Common myeloid progenitor, CD34-positive (primary cell): ENCODE measurements around the gene PSMG4.
A peak's percentile ranks its signal among the peaks of the same experiment; 100 is the strongest.

Experiments used
- CTCF ChIA-PET: fragments of 350-600 bp; sonication (Branson Sonifier 250); formaldehyde crosslinking; loops from one replicate; lab custom pipeline; 2021; ENCODE audit warnings: antibody characterized with exemption; lab: Charles Lee
- POLR2A ChIA-PET: fragments of 350-600 bp; sonication (Branson Sonifier 250); formaldehyde crosslinking; loops from one replicate; lab custom pipeline; 2021; ENCODE audit warnings: antibody characterized with exemption; lab: Charles Lee
- DNase-seq, 3 donors: peaks; one replicate each; pipeline versions ENCODE4 v3.0.0 to v3.0.0-alpha.2; 2013
- H3K27ac ChIP-seq, 2 experiments: 1 replicate in 1 of 2; 2 replicates in 1 of 2; pipeline ENCODE4 v1.7.0; 2013; ENCODE audit warnings: inconsistent platforms in 2 of 2, low read length in 2 of 2, mild to moderate bottlenecking in 2 of 2, low read depth in 1 of 2, moderate library complexity in 1 of 2; ENCODE audit not compliant: severe bottlenecking in 2 of 2, insufficient read depth in 1 of 2, poor library complexity in 1 of 2
- H3K27me3 ChIP-seq, 5 experiments: replicated peaks in 2 of 5; 1 replicate in 3 of 5; 2 replicates in 2 of 5; pipeline versions ENCODE4 v1.6.1 to v1.7.0; 2013; ENCODE audit warnings: low read length in 4 of 5, mild to moderate bottlenecking in 2 of 5, moderate library complexity in 2 of 5, inconsistent platforms in 1 of 5; ENCODE audit not compliant: insufficient read depth in 5 of 5, control insufficient read depth in 4 of 5
- H3K36me3 ChIP-seq, 4 experiments: 1 replicate in 2 of 4; 2 replicates in 2 of 4; pipeline versions ENCODE4 v1.6.1 to v1.7.0; 2013; ENCODE audit warnings: low read length in 3 of 4, control low read depth in 1 of 4, mild to moderate bottlenecking in 1 of 4; ENCODE audit not compliant: control insufficient read depth in 4 of 4, insufficient read depth in 4 of 4
- H3K4me1 ChIP-seq, 4 experiments: 1 replicate in 3 of 4; 2 replicates in 1 of 4; pipeline versions ENCODE4 v1.6.1 to v1.7.1; 2013; ENCODE audit warnings: low read length in 3 of 4, mild to moderate bottlenecking in 3 of 4, control low read depth in 1 of 4, inconsistent platforms in 1 of 4, moderate library complexity in 1 of 4; ENCODE audit not compliant: control insufficient read depth in 4 of 4, insufficient read depth in 4 of 4; ENCODE audit errors: control extremely low read depth in 1 of 4
- H3K4me3 ChIP-seq, 7 experiments: 1 replicate in 4 of 7; 2 replicates in 3 of 7; pipeline versions ENCODE4 v1.5.1 to v1.7.0; 2013; ENCODE audit warnings: mild to moderate bottlenecking in 7 of 7, low read length in 6 of 7, moderate library complexity in 6 of 7, inconsistent platforms in 2 of 7, low read depth in 2 of 7, control low read depth in 1 of 7; ENCODE audit not compliant: insufficient read depth in 4 of 7, control insufficient read depth in 1 of 7; ENCODE audit errors: extremely low read depth in 1 of 7
- H3K9me3 ChIP-seq, 5 experiments: 1 replicate in 4 of 5; 2 replicates in 1 of 5; pipeline versions ENCODE4 v1.6.1 to v1.7.1; 2013; ENCODE audit warnings: low read length in 4 of 5, mild to moderate bottlenecking in 2 of 5, inconsistent platforms in 1 of 5, low read depth in 1 of 5, moderate library complexity in 1 of 5; ENCODE audit not compliant: control insufficient read depth in 4 of 5, insufficient read depth in 2 of 5; ENCODE audit errors: control extremely low read depth in 1 of 5
- WGBS: methylation state at CpG from one replicate; pipeline ENCODE4 v1.1.5; 2013; ENCODE audit not compliant: insufficient coverage; 5-methylcytosine and 5-hydroxymethylcytosine counted together

PSMG4 gene

GRCh38 chr6:3230256-3230882, 28.4 kb upstream of the PSMG4 start:
- ChIA-PET CTCF (interaction anchor here (0.6 to 5.2 kb wide), 6 partner anchors 10 to 586 kb away, joined by 3 to 31 read pairs (median 3); no protein-coding TSS in a partner anchor), POLR2A (no interaction called here)
- 15% methylated on average over 2 of the region's 11 CpGs for WGBS
- H3K4me1 ChIP-seq = peaks cover 0 to 49% (median 38%) of the 10 kb centered on the region in 4 experiments
- no peak overlapping the region for H3K27ac ChIP-seq
- H3K4me3 ChIP-seq = no peak overlapping the region
- no peak for DNase-seq
- H3K36me3 ChIP-seq = no peaks in the 10 kb centered on the region
- H3K9me3 ChIP-seq = no peaks in the 10 kb centered on the region
- peaks cover 19 to 89% (median 56%) of the 10 kb centered on the region in 5 experiments for H3K27me3 ChIP-seq

- Histone ChIP-seq H3K27me3 (peaks cover 19 to 86% (median 55%) of the 10 kb centered on the region in 5 experiments), H3K9me3 (no peaks in the 10 kb centered on the region), H3K27ac (no peak overlapping the region), H3K4me3 (peak overlapping the region in 3 of 7 experiments; percentile 36 to 49 (median 40)), H3K36me3 (no peaks in the 10 kb centered on the region), H3K4me1 (peaks cover 3 to 50% (median 42%) of the 10 kb centered on the region in 4 experiments)
- WGBS = 0% methylated on average over 6 of the region's 11 CpGs
- POLR2A ChIA-PET = no interaction called here
- DNase-seq = no peak
- CTCF ChIA-PET = interaction anchor here (0.6 to 5.2 kb wide), 5 partner anchors 14 to 586 kb away, joined by 3 to 31 read pairs (median 3); no protein-coding TSS in a partner anchor
Measured at GRCh38 chr6:3230900-3231246, 27.9 kb upstream of the PSMG4 start.

GRCh38 chr6:3231247-3232016, 27.3 kb upstream of the PSMG4 start:
- DNase-seq = peak in 2 of 3 donors; percentile 37 to 48
- peaks cover 3 to 56% (median 44%) of the 10 kb centered on the region in 4 experiments for H3K4me1 ChIP-seq
- peak overlapping the region in 5 of 7 experiments; percentile 13 to 49 (median 38) for H3K4me3 ChIP-seq
- POLR2A ChIA-PET = interaction anchor here (0.6 kb wide), 1 partner anchor 105 kb away, joined by 4 read pairs; no protein-coding TSS in a partner anchor
- H3K27ac ChIP-seq = no peak overlapping the region
- H3K36me3 ChIP-seq = no peaks in the 10 kb centered on the region
- CTCF ChIA-PET = interaction anchor here (0.9 to 5.2 kb wide), 5 partner anchors 14 to 512 kb away, joined by 3 to 31 read pairs (median 3); no protein-coding TSS in a partner anchor
- WGBS = 1% methylated on average over 40 of the region's 47 CpGs
- no peaks in the 10 kb centered on the region for H3K9me3 ChIP-seq
- H3K27me3 ChIP-seq = peaks cover 19 to 80% (median 50%) of the 10 kb centered on the region in 5 experiments

DNA sequence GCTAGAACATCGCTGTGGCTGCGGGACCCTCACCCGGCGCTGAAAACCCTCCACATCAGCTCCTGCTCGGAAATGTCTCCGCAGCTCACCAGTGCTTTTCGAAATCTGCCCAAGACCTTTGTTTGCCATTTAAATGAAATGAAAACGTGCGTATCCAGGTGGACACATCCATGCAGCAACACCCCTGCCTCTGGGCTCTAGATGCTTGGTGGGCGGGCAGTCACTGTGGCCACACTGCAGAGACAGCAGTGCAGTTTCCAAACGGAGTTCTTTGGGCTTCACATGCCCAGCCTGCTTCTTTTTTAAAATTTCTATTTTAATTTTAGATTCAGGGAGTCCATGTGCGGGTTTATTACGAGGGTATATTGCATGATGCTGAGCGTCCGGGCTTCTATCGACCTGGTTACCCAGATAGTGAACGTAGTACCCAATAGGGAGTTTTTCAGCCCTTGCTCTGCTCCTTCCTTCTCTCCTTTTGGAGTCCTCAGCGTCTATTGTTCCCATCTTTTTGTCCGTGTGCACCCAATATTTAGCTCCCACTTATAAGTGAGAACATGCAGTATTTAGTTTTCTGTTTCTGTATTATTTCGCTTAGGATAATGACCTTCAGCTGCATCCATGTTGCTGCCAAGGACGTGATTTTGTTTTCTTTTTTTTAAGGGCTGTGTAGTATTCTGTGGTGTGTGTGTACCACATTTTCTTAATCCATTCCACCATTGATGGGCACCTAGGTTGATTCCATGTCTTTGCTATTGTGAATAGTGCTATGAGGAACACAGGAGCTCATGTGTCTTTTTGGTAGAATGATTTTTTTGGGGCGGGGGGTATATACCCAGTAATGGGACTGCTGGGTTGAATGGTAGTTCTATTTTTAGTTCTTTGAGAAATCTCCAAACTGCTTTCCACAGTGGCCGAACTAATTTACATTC, 26.5 kb upstream of the PSMG4 start:
- ChIA-PET POLR2A (no interaction called here), CTCF (interaction anchor here (0.6 to 5.2 kb wide), 6 partner anchors 9 to 511 kb away, joined by 3 to 31 read pairs (median 3); no protein-coding TSS in a partner anchor)
- no peak for DNase-seq
- H3K4me1 ChIP-seq = peaks cover 3 to 53% (median 36%) of the 10 kb centered on the region in 4 experiments
- no peaks in the 10 kb centered on the region for H3K9me3 ChIP-seq
- peaks cover 17 to 72% (median 44%) of the 10 kb centered on the region in 5 experiments for H3K27me3 ChIP-seq
- H3K4me3 ChIP-seq = peak overlapping the region in 4 of 7 experiments; percentile 2 to 49 (median 37)
- WGBS = 10% methylated on average over 16 of the region's 23 CpGs
- no peak overlapping the region for H3K27ac ChIP-seq
- H3K36me3 ChIP-seq = no peaks in the 10 kb centered on the region

GRCh38 chr6:3233321-3233720, 25.4 kb upstream of the PSMG4 start:
- ChIA-PET POLR2A (no interaction called here), CTCF (interaction anchor here (0.6 to 1.0 kb wide), 2 partner anchors 9 to 46 kb away, joined by 3 to 4 read pairs; no protein-coding TSS in a partner anchor)
- Histone ChIP-seq H3K4me3 (no peak overlapping the region), H3K27me3 (peaks cover 17 to 61% (median 39%) of the 10 kb centered on the region in 5 experiments), H3K27ac (no peak overlapping the region), H3K36me3 (no peaks in the 10 kb centered on the region), H3K4me1 (peaks cover 3 to 53% (median 35%) of the 10 kb centered on the region in 4 experiments), H3K9me3 (no peaks in the 10 kb centered on the region)
- no peak for DNase-seq
- 94% methylated on average over 2 of the region's 3 CpGs for WGBS

DNA sequence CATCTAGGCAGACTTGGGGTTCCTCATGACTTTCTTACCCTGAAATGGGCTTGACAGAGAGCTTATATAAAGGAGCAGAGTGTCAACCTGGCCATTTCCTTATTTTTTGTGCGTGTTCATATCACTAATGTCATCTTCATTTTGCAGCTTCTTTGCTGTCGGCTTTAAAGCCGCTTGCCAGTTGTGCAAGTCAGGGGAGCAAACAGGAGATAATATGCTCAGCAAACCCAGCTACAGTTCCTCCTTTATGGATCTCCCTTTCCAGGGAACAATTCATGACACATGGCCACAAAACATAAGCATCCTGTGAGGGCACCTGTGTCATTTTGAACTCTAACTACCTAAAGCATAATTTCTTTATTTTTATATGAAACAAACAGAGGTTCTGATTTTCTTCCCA, 24.8 kb upstream of the PSMG4 start:
- Histone ChIP-seq H3K9me3 (no peaks in the 10 kb centered on the region), H3K27ac (no peak overlapping the region), H3K27me3 (peaks cover 17 to 56% (median 37%) of the 10 kb centered on the region in 5 experiments), H3K4me1 (peaks cover 3 to 50% (median 30%) of the 10 kb centered on the region in 4 experiments), H3K36me3 (no peaks in the 10 kb centered on the region), H3K4me3 (no peak overlapping the region)
- CTCF ChIA-PET = interaction anchor here (0.6 to 1.0 kb wide), 3 partner anchors 10 to 46 kb away, joined by 3 to 4 read pairs (median 3); no protein-coding TSS in a partner anchor
- POLR2A ChIA-PET = no interaction called here
- 76% methylated on average over 3 of the region's 3 CpGs for WGBS
- no peak for DNase-seq
